GM18526 (cell line): ENCODE data around the gene MYOM1.

Experiments used
- POLR2A ChIP-seq: IDR thresholded peaks from 3 replicates; pipeline ENCODE4 v1.6.1; 2011; ENCODE audit not compliant: insufficient read length; ENCODE audit errors: extremely low read depth

The MYOM1 gene

GRCh38 chr18:3219631-3220335, at the start of gene MYOM1:
MYOM1 (minus strand) TSS chr18:3219968; CDS start chr18:3215223, 4,745 bp downstream.
- no peak for TF ChIP-seq POLR2A

- no peak for TF ChIP-seq POLR2A
Observed at GRCh38 chr18:3269241-3269913, 49.6 kb upstream of the MYOM1 start.

GRCh38 chr18:3268306-3268705, 48.5 kb upstream of the MYOM1 start:
- TF ChIP-seq POLR2A, result no peak

- no peak for TF ChIP-seq POLR2A
Observed at GRCh38 chr18:3266062-3266608, 46.4 kb upstream of the MYOM1 start.

GRCh38 chr18:3265564-3266033, 45.8 kb upstream of the MYOM1 start:
- TF ChIP-seq POLR2A, result no peak

GRCh38 chr18:3264362-3264761, 44.6 kb upstream of the MYOM1 start:
- TF ChIP-seq POLR2A, result no peak

- no peak for TF ChIP-seq POLR2A
Observed at GRCh38 chr18:3263132-3263700, 43.4 kb upstream of the MYOM1 start.

- no peak for TF ChIP-seq POLR2A
Observed at GRCh38 chr18:3262234-3263131, 42.7 kb upstream of the MYOM1 start.

- peak; percentile 73 for TF ChIP-seq POLR2A
Observed at GRCh38 chr18:3261373-3262233, 41.8 kb upstream of the MYOM1 start, which contains the start of gene MYL12B. MYL12B (plus strand) TSS chr18:3262133; CDS start chr18:3272899, 10,766 bp downstream.

GRCh38 chr18:3260995-3261372, 41.2 kb upstream of the MYOM1 start:
- TF ChIP-seq POLR2A, result no peak

GRCh38 chr18:3257627-3258120, 37.9 kb upstream of the MYOM1 start:
- no peak for TF ChIP-seq POLR2A

GRCh38 chr18:3256693-3257626, 37.2 kb upstream of the MYOM1 start:
- no peak for TF ChIP-seq POLR2A
